ENCODE data around the gene ALOX5. TPM values are rescaled to one million over a fixed set of nuclear protein-coding genes. Genes with fewer than 3 reads are reported as not detected.

ALOX5 gene
- total and polyA plus RNA-seq, 2 experiments from 2014 or later = 3.7 to 5.4 TPM

DNA sequence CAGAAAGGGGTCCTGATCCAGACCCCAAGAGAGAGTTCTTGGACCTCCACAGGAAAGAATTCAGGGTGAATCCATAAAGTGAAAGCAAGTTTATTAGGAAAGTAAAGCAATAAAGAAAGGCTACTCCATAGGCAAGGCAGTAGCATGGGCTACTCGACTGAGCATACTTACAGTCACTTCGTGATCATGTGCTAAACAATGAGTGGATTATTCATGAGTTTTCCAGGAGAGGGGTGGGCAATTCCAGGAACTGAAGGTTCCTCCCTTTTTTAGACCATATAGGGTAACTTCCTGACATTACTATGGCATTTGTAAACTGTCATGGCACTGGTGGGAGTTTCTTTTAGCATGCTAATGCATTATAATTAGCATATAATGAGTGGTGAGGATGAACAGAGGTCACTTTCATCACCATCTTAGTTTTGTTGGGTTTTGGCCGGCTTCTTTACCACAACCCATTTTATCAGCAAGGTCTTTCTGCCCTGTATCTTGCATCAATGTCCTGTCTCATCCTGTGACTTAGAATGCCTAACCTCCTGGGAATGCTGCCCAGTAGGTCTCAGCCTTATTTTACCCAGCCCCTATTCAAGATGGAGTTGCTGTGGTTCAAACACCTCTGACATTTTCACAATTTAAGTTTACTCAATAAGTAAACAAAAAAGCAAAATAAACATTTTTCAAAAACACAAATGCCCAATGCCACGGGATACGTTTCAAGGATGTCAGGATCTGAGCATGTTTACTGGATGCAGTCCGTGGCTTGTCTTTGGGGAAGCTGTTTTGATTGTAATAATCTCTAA is 37.0 kb downstream of the ALOX5 start (continued):
- no peak for TF ChIP-seq REST (IDR thresholded peaks at IDR 0.05; ENCODE audit: unreplicated experiment)
- no peak for TF ChIP-seq ZNF462 (CRISPR knock-in tag; IDR thresholded peaks at IDR 0.05)

GRCh38 chr10:45411607-45411940 is 37.6 kb downstream of the ALOX5 start:
- Histone ChIP-seq H3K27ac (ENCODE audit: low read depth) (no peak overlapping the region), H4K20me1 (replicated peaks; ENCODE audit: insufficient read depth) (no peaks in the 10 kb centered on the region)
- no peak for ATAC-seq
- no peak for TF ChIP-seq POLR2AphosphoS5 (IDR thresholded peaks at IDR 0.05; ENCODE audit: low read depth)
- no peak for TF ChIP-seq ETS1 (IDR thresholded peaks at IDR 0.05)
- no peak for TF ChIP-seq REST (IDR thresholded peaks at IDR 0.05; ENCODE audit: unreplicated experiment)
- TF ChIP-seq STAT1 (IDR thresholded peaks at IDR 0.05; ENCODE audit: unreplicated experiment) = no peak
- no peak for TF ChIP-seq EZH2 (IDR thresholded peaks at IDR 0.05; ENCODE audit: low read depth, unreplicated experiment)
- TF ChIP-seq, protein P1, sequence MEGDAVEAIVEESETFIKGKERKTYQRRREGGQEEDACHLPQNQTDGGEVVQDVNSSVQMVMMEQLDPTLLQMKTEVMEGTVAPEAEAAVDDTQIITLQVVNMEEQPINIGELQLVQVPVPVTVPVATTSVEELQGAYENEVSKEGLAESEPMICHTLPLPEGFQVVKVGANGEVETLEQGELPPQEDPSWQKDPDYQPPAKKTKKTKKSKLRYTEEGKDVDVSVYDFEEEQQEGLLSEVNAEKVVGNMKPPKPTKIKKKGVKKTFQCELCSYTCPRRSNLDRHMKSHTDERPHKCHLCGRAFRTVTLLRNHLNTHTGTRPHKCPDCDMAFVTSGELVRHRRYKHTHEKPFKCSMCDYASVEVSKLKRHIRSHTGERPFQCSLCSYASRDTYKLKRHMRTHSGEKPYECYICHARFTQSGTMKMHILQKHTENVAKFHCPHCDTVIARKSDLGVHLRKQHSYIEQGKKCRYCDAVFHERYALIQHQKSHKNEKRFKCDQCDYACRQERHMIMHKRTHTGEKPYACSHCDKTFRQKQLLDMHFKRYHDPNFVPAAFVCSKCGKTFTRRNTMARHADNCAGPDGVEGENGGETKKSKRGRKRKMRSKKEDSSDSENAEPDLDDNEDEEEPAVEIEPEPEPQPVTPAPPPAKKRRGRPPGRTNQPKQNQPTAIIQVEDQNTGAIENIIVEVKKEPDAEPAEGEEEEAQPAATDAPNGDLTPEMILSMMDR (conservative IDR thresholded peaks at IDR 0.05; ENCODE audit: low read depth in 2 of 2) = no peak

More at GRCh38 chr10:45411607-45411940, 37.6 kb downstream of the ALOX5 start:
- Mint-ChIP-seq H3K4me1 (peaks cover 38% of the 10 kb centered on the region), H3K36me3 (ENCODE audit: low read depth) (peaks cover 3% of the 10 kb centered on the region; the same call in 1 of the 3 replicates), H3K27me3 (ENCODE audit: insufficient read depth, low read depth, poor library complexity) (peaks cover 2% of the 10 kb centered on the region), H3K4me3 (no peak overlapping the region), H3K9me3 (peaks cover 14% of the 10 kb centered on the region), H3K27ac (no peak overlapping the region)
- Histone ChIP-seq H3K4me2 (no peak overlapping the region), H3K79me2 (replicated peaks; ENCODE audit: insufficient read depth) (no peaks in the 10 kb centered on the region), H3K9me2 (ENCODE audit: insufficient read depth) (peaks cover 7% of the 10 kb centered on the region), H3K4me3 (no peak overlapping the region), H3K36me3 (ENCODE audit: insufficient read depth) (no peaks in the 10 kb centered on the region), H3K4me1 (ENCODE audit: insufficient read depth) (peaks cover 20% of the 10 kb centered on the region), H2AFZ (no peak overlapping the region), H3F3A (replicated peaks; ENCODE audit: low read depth) (no peaks in the 10 kb centered on the region), H3K27me3 (ENCODE audit: insufficient read depth) (no peaks in the 10 kb centered on the region)
- DNase-seq (ENCODE audit: low spot score) = no peak

All from GM23338 (cell line).